ENCODE measurements around the gene SELENON. TPM values are rescaled to one million over a fixed set of nuclear protein-coding genes. Genes with fewer than 3 reads are reported as not detected.
A peak's percentile ranks its signal among the peaks of the same experiment; 100 is the strongest.

The SELENON gene
- total RNA-seq, 1 donor from 2014 or later = 27.8 TPM

DNA sequence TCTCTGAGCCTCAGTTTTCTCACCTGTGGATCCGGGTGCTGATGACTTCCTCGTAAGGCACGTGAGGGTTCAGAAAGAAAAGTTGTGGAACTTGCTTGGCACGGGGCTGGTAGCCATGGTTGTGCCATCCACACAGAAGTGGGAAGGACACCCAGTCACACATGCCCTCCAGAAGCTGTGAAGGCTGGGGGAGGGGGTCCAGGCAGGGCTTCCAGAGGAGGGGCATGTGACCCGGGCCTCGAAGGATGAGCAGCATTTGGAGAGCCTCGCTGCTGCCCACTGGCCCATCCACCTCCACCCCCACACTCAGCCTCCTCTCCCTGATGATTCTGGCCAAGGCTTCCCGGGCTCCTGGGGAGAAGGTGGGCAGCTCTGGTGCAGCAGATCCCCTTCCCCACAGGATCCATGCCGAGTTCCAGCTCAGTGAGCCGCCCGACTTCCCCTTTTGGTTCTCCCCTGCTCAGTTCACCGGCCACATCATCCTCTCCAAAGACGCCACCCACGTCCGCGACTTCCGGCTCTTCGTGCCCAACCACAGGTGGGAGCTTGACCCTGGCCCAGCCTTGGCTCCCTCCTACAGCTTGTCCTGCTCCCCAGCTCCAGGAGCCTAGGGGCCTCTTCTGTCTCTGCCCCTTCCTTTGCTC, 9.4 kb downstream of the SELENON start:
- no peak for DNase-seq (ENCODE audit: low read depth in 2 of 2)

DNA sequence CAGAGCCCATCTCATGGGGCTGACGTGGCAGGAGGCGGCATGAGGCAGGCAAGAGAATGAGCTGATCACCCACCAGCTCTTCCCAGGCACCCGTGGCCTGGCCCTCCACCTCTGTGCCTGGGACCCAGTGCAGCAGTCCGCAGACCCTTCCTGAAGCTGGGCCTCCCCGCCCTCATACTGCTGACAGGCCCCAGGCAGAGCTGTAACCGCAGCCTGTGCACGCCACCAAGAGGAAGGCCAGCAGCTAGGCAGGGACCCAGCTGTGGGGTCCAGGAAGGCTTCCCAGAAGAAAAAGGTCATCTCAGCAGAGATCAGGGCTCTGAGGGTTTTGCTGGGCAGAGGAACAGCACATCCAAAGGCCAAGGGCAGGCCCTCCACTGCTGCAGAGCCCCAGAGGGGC, 9.9 kb downstream of the SELENON start:
- DNase-seq (ENCODE audit: low read depth in 2 of 2) = no peak

DNA sequence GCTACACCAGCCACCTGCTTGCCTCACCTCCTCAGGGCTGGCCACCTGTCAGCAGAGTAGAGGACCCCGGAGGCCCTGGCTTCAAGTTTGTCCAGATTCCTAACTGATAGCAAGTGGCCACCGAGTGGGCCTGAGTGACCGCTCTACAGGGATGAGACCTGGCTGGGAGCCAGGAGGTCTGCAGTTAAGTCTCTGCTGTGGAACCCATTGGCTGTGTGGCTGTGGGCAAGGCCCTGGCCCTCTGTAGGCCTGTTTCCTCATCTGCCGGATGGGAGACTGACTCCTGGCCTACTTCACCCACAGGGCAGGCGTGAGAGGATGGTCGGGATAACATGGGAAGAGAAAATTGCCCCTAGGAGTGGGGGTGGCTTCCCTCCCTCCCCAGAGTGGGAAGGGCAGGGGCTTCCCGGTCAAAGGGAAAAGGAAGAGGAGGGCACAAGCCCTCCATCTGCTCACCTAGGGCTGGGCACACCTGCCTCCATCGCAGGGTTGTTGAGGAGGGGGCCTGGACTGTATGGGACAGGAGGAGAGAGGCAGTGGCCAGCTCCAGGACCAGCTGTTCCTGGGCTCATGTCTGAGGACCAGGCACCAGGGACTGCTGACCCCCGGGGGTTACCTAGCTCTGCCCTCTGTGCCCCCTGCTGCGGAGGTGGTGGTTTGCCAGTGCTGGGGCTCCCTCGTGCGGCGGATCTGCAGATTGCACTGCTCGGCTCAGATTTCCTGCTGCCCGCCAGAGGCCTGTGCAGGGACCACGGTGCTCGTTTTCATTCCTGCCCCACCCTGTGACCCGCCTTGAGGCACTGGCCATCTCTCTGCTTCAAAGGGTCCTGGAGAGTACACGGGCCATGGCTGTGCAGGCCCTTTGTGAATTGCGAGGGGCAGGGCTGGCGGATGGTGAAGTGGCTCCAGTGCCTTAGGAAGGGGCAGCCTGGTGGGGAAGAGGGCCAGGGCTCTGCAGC, 10.6 kb downstream of the SELENON start:
- peak; percentile 49 to 71 for DNase-seq (ENCODE audit: low read depth in 2 of 2)

DNA sequence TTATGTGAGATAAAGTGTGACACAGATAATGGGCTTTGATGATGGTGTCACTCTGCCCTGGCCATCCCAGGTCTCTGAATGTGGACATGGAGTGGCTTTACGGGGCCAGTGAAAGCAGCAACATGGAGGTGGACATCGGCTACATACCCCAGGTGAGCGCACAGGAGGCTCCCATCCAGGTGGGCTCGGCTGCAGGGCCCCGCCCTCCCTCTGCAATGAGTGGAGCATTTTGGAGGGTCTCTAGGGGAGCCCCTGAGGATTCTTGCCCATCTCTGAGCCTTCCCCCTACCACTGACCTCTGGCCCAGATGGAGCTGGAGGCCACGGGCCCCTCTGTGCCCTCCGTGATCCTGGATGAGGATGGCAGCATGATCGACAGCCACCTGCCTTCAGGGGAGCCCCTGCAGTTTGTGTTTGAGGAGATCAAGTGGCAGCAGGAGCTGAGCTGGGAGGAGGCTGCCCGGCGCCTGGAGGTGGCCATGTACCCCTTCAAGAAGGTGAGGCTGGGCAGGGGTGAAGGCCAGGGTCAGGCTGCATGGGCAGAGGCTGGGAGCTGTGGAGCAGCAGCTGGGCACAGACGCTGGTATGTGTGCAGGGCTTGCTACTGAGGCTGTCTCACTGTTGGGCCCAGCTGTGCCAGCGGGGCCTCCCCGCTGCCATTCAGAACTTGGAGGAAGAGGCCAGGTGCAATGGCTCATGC, 11.5 kb downstream of the SELENON start:
- no peak for DNase-seq (ENCODE audit: low read depth in 2 of 2)

DNA sequence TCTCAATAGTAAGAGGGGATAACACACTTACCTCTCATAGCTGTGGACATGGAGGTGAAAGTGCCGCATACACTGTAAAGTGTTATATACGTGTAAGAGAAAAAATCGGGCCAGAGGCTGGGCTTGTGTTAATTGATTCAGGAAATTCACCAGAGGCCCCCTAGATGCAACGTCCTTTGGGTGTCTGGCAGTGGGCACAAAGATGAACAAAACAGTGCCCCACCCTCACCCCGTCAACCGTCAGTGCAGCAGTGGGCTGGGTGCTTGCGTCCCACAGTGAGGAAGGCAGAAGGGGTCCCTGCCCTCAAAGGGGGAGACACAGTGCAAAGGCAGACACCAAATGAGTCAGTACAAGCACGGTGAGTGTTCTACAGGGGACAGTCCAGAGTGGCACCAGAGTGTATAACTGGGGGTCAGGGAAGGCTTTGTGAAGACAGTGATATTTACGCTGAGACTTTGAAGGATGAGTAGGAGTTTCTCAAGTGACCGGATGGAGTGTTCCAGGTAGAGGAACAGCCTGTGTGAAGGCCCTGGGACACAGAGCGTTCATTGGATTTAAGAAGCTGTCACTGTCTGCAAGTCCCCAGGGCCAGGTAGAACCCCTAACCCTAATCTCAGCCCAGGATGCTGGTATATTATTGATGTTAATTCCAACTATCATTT, 13.2 kb downstream of the SELENON start:
- no peak for DNase-seq (ENCODE audit: low read depth in 2 of 2)

DNA sequence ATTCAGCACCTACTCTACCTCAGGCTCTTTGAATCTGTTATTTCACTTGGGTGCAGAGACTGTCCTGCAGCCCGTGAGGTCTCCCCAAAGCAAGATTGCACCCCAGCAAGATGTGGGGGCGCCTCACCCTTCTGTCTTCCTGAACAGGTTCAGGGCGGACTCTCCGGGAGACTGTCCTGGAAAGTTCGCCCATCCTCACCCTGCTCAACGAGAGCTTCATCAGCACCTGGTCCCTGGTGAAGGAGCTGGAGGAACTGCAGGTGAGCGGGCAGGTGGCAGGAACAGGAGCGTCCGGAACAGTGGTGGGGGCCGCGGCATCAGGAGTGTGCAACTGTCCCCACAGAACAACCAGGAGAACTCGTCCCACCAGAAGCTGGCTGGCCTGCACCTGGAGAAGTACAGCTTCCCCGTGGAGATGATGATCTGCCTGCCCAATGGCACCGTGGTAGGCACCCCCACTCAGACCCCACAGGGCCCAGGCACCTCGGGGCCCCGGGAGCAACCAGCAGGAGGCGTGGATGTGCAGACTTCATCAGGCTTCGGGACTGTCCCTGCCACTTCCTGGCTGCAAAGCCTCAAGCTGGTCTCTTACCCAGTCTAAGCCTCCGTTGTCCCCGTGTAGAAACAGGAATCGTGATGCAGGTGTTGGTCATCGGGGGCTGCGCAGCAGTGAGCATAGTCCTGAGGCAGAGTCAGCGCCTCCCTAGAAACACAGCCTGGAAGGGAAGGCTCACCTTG, 13.9 kb downstream of the SELENON start:
- no peak for DNase-seq (ENCODE audit: low read depth in 2 of 2)

DNA sequence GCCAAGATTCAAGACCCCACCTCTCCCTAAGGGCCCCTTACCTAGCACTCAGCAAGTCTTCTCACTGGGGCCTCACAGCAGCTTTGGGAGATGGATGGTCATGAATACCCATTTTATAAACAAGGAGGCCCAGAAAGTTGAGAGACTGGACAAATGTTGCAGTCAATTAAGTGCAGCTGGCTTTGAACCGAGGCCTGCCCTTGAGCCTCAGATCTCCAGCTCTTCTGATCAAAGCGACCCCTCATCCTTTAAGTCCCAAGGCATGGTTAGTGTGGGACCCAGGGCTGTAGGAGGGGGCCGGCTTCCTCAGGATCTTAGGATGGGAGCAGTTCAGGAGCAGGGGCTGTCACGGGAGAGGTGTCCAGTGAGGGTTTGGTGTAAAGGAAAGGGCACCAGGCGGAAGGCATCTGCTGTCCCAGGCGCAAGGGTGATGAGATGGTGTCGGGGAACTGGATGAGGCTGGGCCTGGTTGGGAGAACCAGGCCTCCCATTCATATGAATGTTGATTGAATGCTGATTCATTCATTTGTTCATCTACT, 14.6 kb downstream of the SELENON start:
- DNase-seq (ENCODE audit: low read depth in 2 of 2) = no peak

DNA sequence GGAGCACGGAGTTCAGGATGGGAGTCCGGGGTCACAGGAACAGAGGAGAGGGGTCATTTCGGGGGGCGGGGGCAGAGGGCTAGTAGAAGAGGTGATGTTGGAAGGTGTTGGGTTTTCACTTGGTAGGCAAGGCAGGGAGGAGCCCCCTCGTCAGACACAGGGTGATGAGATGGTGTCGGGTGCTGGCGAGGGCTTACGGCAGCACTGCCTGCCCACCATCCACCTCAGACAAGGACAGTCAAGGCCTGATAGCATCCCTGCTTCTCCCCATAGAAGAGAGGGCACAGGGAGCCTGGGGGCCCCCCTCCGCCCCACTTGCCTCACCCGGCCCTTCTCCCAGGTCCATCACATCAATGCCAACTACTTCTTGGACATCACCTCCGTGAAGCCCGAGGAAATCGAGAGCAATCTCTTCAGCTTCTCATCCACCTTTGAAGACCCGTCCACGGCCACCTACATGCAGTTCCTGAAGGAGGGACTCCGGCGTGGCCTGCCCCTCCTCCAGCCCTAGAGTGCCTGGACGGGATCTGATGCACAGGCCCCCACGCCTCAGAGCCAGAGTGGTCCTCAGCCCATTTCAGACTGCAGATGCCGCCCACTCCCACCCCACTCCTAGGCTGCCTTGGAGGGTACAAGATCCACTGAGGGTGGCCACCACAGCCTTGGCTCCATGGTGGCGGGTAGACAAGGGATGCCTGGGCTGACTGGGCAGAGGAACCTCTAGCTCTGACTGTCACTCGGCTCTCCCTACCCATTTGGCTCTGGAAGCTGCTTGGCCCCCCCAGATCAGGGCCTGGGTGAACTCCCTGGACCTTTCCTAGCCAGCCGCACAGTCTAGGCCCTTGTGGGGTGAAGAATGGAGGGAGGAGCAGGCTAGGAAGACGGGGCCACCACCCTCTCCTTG, 15.5 kb downstream of the SELENON start:
- no peak for DNase-seq (ENCODE audit: low read depth in 2 of 2)

DNA sequence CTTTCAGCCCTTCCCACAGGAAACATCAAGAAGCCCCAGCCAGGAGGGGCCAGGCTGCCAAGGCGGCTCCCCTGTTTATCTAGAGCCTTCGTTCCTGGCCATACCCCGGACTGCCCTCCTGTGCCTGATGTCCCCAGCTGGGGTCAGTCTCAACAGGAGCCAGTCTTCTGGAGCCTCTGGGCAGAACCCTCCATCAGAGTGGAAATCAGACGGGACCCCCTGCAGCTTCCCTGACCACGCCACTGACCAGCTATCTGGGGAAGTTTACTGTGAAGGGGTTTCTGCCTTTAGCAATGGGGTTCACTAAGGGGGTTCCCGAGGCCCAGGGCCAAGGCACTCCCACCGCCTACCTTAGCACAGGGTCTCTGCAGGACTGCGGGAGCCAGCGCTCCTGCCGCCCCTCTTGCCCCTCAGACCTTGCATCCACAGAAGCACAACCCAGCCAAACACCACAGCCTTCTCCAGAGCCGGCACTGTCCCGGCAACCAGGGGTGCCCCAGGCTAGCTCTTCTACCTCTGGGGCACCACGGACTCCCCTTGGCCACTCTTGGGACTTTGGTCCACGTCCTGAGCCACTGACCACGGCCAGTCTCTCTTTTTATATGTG, 16.2 kb downstream of the SELENON start:
- DNase-seq (ENCODE audit: low read depth in 2 of 2) = no peak

DNA sequence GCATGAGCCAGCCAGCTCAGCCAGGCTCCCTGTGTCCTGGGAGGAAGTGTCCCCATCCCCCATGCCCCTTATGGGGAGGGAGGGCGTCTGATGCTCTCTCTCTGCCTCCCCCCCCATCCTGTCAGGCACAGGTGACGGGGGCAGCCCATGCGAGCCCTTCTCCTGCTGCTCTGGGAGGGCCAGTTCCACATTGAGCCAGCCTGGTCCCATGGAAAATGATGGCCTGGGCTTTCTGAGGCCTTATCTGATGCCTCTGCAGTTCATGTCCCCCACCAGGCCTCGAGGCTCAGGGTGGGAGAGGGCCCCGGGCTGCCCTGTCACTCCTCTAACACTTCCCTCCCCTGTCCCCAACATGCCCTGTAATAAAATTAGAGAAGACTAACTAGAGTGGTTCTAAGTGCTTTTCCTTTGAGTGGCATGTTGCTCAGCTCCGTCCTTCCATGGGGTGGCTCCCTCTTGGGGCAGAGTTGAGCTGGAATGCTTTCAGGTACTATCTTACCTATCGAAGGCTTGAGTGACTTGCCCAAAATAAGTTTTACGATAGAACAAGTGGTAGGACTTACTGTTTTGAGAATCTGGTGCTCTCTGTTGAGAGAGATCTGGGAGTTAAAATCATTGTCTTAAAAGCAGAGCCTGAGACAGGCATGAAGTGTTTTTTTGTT, 18.0 kb downstream of the SELENON start:
- no peak for DNase-seq (ENCODE audit: low read depth in 2 of 2)

DNA sequence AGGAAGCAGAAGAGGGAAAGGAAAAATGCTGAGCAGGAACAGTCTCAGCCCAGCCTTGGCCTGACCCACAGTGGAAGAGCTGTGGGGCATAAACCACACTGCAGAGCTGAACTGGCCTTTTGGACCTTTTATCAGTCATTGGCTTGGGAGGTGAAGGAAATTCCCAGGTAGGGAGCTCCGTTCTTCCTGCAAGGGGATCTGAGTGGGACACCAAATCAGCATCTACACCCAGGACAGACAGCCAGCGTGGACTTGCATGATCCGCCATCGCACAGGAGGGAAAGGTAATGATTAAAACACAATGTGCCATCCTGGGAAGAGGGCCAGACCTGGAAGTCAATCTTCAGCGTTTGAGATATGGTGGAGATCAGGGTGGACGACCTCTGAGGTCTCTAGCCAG, 18.6 kb downstream of the SELENON start:
- DNase-seq (ENCODE audit: low read depth in 2 of 2) = no peak

DNA sequence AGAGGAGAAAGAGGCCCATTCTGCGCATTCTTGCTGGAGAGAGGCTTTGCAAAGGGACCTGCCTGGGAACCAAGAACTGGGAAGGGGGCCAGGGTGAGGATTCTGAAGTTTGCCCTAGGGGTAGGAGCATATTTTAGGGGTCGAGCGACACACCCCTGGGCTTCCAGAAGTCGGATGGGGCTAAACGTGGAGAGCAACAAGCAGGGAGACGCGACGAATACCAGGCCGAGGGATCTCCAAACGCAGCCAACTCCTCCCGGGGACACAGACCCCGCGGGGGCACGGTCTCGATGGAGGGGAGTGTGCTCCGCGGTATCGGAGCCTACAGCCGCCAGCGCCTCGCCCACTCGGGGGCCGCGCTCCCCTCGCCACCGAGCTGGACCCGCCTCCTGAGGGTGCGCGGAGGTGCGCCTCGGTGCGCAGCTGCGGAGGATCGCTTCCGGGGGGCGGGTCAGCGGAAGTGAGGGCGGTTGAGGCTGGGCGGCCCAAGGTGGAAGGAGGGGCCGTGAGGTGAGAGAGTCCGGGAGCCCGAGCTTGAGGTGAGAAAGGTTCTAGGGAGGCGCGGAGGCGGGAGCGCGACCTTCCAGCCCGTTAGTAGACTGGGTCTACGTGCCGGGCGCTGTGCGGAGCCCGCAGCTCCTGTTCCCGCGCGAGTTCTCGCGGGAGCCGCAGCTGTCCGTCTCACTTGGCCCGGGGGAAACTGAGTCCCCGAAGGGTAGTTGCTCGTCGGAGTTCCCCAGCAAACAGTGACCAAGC, 19.7 kb downstream of the SELENON start, which contains the start of gene MTFR1L:
MTFR1L (plus strand) TSS at position 464 of the 756 bp plus-strand sequence. CDS start 3,151 bp downstream, outside the sequence.
- DNase-seq (ENCODE audit: low read depth in 2 of 2) = peak; percentile 69

DNA sequence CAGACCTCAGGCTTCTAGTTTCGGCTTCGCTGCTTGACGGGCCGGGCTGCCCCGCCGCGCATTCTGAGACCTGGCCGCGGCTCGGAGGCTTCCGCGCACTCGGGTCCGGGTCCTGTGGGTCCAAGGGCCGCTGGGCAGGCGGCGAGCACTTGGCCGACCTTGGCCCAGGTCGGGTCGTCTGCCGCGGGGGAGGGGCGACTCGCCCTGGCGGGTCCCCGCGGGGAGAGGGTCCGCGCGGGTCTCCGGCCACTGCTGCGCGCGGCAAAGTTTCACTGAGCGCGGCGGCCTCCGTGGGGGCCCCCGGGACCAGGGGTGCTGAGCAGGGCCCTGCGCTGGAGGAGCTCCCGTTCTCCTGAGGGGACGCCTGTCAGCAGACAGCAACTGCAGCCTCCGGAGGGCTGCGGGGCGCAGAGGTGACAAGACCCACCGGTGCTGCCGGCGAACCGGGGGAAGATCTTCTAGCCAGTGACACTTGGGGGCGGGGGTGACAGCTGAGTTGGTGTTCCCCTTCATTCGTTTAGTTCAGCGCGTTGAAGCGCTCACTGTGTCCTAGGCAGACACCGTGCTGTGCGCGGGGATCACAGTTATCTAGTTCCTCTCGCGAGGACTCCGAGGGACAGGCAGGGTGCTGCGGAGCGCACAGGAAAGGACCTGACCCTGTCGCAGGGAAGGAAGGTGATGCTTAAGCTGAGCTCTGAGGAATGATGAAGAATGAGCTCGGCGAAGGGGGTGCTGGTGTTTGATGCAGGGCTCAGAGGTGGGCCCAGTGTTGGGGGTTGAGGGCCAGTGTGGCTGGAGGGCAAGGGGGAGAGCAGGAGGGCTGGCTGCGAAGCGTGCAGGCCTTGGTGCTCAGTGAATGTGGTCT, 20.5 kb downstream of the SELENON start:
- peak; percentile 61 to 64 for DNase-seq (ENCODE audit: low read depth in 2 of 2)

DNA sequence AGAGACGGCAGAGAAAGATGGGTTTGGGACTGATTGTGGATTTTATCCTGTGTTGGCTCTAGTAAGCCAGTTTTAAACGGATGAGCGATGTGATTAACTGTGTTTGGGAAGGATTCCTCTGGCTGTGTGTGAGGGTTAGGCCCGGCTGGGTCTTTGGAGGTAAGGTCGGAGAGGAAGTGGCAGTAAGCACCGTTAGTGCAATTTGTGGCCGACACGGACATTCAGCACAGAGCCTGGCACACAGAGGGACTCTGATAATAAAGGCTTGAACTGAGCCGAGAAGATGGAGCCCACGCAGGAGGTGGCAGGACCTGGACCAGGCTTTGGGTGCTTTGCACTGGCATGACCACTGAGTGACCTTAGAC, 21.1 kb downstream of the SELENON start:
- DNase-seq (ENCODE audit: low read depth in 2 of 2) = no peak

DNA sequence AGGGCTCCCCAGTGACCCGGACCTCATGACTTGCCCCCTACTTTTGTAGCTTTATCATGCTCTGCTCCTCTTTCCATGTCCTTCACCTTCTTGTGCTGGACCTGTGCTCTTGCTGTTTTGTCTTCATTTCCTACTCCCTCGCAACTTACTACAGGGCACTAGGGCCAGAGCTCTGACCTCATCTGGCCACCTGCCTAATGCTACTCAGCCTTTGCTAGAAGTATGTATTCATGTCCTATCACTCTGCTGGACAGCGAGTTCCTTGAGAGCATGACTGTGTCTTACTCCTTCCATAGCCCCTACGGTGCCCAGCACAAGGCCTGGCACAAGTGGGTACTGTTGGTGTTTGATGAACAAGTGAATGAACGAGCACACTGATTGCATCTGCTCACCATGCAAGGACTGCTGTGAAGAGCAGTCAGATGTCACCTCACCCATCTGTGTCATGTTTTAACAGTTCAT, 21.7 kb downstream of the SELENON start:
- peak; percentile 18 to 38 for DNase-seq (ENCODE audit: low read depth in 2 of 2)

DNA sequence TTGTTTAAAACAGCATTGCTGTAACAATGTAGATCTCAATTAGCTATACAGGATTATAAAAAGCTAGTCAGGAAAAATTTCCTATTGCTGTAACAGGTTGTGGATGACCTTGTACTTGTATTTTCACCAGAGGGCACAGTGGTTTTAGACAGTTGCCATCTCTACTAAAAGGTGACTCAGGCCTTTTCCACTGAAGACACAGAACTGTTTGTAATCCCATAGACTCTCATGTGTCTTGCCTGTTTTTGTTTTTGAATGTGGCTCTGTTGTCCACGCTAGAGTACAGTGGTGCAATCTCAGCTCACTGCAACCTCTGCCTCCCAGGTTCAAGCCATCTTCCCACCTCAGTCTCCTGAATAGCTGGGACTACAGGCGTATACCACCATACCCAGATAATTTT, 25.6 kb downstream of the SELENON start:
- DNase-seq (ENCODE audit: low read depth in 2 of 2) = peak in 1 of 2 donors; percentile 33

DNA sequence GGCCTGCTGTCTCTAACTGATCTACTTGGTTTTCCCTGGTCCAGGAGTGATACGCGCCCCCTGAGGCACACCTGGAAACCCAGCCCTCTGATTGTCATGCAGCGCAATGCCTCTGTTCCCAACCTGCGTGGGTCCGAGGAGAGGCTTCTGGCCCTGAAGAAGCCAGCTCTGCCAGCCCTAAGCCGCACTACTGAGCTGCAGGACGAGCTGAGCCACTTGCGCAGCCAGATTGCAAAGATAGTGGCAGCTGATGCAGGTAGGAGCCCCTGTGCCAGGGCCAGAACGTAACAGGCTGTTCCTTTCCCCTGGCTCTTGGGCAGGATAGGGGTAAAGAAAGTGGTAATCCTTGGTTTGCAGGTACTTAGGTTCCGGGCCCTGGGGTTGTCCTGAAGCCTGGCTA, 26.6 kb downstream of the SELENON start:
- DNase-seq (ENCODE audit: low read depth in 2 of 2) = no peak
